ENCODE results near the gene HILPDA. TPM values are rescaled to one million over a fixed set of nuclear protein-coding genes. Genes with fewer than 3 reads are reported as not detected.
"Not testable (repeated sequence)": the region's sequence is repeated elsewhere in the genome, so short reads cannot be mapped to it uniquely, and the experiment has no call there.

Gene HILPDA
- total RNA-seq, 1 donor from 2014 or later = 12.4 TPM

GRCh38 chr7:128488134-128488533, 32.5 kb downstream of the HILPDA start:
- H3K4me3 Mint-ChIP-seq (ENCODE audit: unreplicated experiment); H3K27ac Mint-ChIP-seq (ENCODE audit: unreplicated experiment); FAIRE-seq: not testable (repeated sequence)

GRCh38 chr7:128497405-128497804, 41.7 kb downstream of the HILPDA start:
- H3K9me3 ChIP-seq (ENCODE audit: insufficient read depth, low read depth, low read length) = no peaks in the 10 kb centered on the region
- Mint-ChIP-seq H3K9me3 (ENCODE audit: unreplicated experiment) (no peaks in the 10 kb centered on the region), H3K27me3 (ENCODE audit: low read depth, unreplicated experiment) (no peaks in the 10 kb centered on the region), H3K27ac (ENCODE audit: unreplicated experiment) (no peak overlapping the region), H3K4me3 (ENCODE audit: unreplicated experiment) (no peak overlapping the region), H3K36me3 (ENCODE audit: low read depth, unreplicated experiment) (peaks cover 10% of the 10 kb centered on the region), H3K4me1 (ENCODE audit: low read depth, unreplicated experiment) (no peaks in the 10 kb centered on the region)
- H3K4me2 ChIP-seq (ENCODE audit: low read length) = no peak overlapping the region
- no peaks in the 10 kb centered on the region for H3K79me2 ChIP-seq (ENCODE audit: insufficient read depth, low read length)
- H3K9ac ChIP-seq (ENCODE audit: low read length) = no peak overlapping the region
- DNase-seq (ENCODE audit: low read depth) (no peak), FAIRE-seq (no peak)
- H3K27ac ChIP-seq (ENCODE audit: low read depth, low read length) = no peak overlapping the region
- no peaks in the 10 kb centered on the region for H3K27me3 ChIP-seq (ENCODE audit: insufficient read depth, low read length)
- no peaks in the 10 kb centered on the region for H3K4me1 ChIP-seq (ENCODE audit: insufficient read depth, low read length)
- no peak overlapping the region for H3K4me3 ChIP-seq (ENCODE audit: insufficient read depth, low read depth, low read length)
- TF ChIP-seq, protein P1, sequence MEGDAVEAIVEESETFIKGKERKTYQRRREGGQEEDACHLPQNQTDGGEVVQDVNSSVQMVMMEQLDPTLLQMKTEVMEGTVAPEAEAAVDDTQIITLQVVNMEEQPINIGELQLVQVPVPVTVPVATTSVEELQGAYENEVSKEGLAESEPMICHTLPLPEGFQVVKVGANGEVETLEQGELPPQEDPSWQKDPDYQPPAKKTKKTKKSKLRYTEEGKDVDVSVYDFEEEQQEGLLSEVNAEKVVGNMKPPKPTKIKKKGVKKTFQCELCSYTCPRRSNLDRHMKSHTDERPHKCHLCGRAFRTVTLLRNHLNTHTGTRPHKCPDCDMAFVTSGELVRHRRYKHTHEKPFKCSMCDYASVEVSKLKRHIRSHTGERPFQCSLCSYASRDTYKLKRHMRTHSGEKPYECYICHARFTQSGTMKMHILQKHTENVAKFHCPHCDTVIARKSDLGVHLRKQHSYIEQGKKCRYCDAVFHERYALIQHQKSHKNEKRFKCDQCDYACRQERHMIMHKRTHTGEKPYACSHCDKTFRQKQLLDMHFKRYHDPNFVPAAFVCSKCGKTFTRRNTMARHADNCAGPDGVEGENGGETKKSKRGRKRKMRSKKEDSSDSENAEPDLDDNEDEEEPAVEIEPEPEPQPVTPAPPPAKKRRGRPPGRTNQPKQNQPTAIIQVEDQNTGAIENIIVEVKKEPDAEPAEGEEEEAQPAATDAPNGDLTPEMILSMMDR (IDR thresholded peaks at IDR 0.05; ENCODE audit: insufficient read depth, low read depth, low read length) = no peak
- no peak for TF ChIP-seq EZH2 (IDR thresholded peaks at IDR 0.05; ENCODE audit: insufficient read depth, low read length)
- no peaks in the 10 kb centered on the region for H4K20me1 ChIP-seq (ENCODE audit: insufficient read depth, low read length)
- H2AFZ ChIP-seq (ENCODE audit: low read depth, low read length) = no peak overlapping the region
- H3K36me3 ChIP-seq (ENCODE audit: insufficient read depth, low read length) = peaks cover 9% of the 10 kb centered on the region

More at GRCh38 chr7:128488134-128488533, 32.5 kb downstream of the HILPDA start:
- not testable (repeated sequence) for H4K20me1 ChIP-seq (ENCODE audit: insufficient read depth, low read length); H3K4me1 Mint-ChIP-seq (ENCODE audit: low read depth, unreplicated experiment); H3K36me3 Mint-ChIP-seq (ENCODE audit: low read depth, unreplicated experiment); H3K9me3 ChIP-seq (ENCODE audit: insufficient read depth, low read depth, low read length); H3K36me3 ChIP-seq (ENCODE audit: insufficient read depth, low read length); H3K4me1 ChIP-seq (ENCODE audit: insufficient read depth, low read length); H2AFZ ChIP-seq (ENCODE audit: low read depth, low read length); H3K9ac ChIP-seq (ENCODE audit: low read length); H3K9me3 Mint-ChIP-seq (ENCODE audit: unreplicated experiment); H3K4me3 ChIP-seq (ENCODE audit: insufficient read depth, low read depth, low read length); DNase-seq (ENCODE audit: low read depth); H3K27ac ChIP-seq (ENCODE audit: low read depth, low read length); H3K27me3 ChIP-seq (ENCODE audit: insufficient read depth, low read length); H3K4me2 ChIP-seq (ENCODE audit: low read length); H3K79me2 ChIP-seq (ENCODE audit: insufficient read depth, low read length); H3K27me3 Mint-ChIP-seq (ENCODE audit: low read depth, unreplicated experiment)

DNA sequence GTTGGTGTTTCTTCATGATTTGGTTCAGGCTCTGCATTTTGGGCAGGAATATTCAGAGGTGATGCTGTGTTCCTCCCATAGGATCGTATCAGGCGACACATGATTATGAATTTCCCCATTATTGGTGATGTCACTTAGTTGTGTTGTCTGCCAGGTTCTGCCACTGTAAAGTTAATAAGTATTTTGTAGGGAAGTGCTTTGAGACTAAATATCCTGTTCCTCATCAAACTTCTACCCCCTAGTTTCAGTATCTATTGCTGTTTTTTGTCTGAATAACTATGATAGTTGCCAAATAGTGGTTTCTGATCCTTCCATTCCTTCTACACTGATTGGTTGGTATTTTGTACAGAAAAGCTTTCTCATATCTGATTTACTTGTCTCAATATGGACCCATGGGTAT, 49.7 kb downstream of the HILPDA start:
- H2AFZ ChIP-seq (ENCODE audit: low read depth, low read length); H3K9ac ChIP-seq (ENCODE audit: low read length); H4K20me1 ChIP-seq (ENCODE audit: insufficient read depth, low read length); H3K4me1 ChIP-seq (ENCODE audit: insufficient read depth, low read length); DNase-seq (ENCODE audit: low read depth); H3K79me2 ChIP-seq (ENCODE audit: insufficient read depth, low read length); H3K9me3 Mint-ChIP-seq (ENCODE audit: unreplicated experiment); H3K4me1 Mint-ChIP-seq (ENCODE audit: low read depth, unreplicated experiment); H3K4me2 ChIP-seq (ENCODE audit: low read length); H3K4me3 ChIP-seq (ENCODE audit: insufficient read depth, low read depth, low read length); H3K27ac Mint-ChIP-seq (ENCODE audit: unreplicated experiment); FAIRE-seq; H3K4me3 Mint-ChIP-seq (ENCODE audit: unreplicated experiment); H3K27me3 Mint-ChIP-seq (ENCODE audit: low read depth, unreplicated experiment); H3K9me3 ChIP-seq (ENCODE audit: insufficient read depth, low read depth, low read length); H3K36me3 ChIP-seq (ENCODE audit: insufficient read depth, low read length); H3K27me3 ChIP-seq (ENCODE audit: insufficient read depth, low read length); H3K36me3 Mint-ChIP-seq (ENCODE audit: low read depth, unreplicated experiment); H3K27ac ChIP-seq (ENCODE audit: low read depth, low read length): not testable (repeated sequence)

GRCh38 chr7:128506819-128507218, 51.1 kb downstream of the HILPDA start:
- H3K27ac ChIP-seq (ENCODE audit: low read depth, low read length); H3K27me3 Mint-ChIP-seq (ENCODE audit: low read depth, unreplicated experiment); H3K36me3 Mint-ChIP-seq (ENCODE audit: low read depth, unreplicated experiment); H3K9me3 Mint-ChIP-seq (ENCODE audit: unreplicated experiment); H3K9me3 ChIP-seq (ENCODE audit: insufficient read depth, low read depth, low read length); H3K4me1 ChIP-seq (ENCODE audit: insufficient read depth, low read length); H3K4me3 ChIP-seq (ENCODE audit: insufficient read depth, low read depth, low read length); DNase-seq (ENCODE audit: low read depth); H3K4me1 Mint-ChIP-seq (ENCODE audit: low read depth, unreplicated experiment); H3K4me2 ChIP-seq (ENCODE audit: low read length); H3K36me3 ChIP-seq (ENCODE audit: insufficient read depth, low read length); FAIRE-seq; H3K9ac ChIP-seq (ENCODE audit: low read length); H3K4me3 Mint-ChIP-seq (ENCODE audit: unreplicated experiment); H3K27me3 ChIP-seq (ENCODE audit: insufficient read depth, low read length); H2AFZ ChIP-seq (ENCODE audit: low read depth, low read length); H3K79me2 ChIP-seq (ENCODE audit: insufficient read depth, low read length); H4K20me1 ChIP-seq (ENCODE audit: insufficient read depth, low read length): not testable (repeated sequence)
- peak overlapping the region; percentile 12 for H3K27ac Mint-ChIP-seq (ENCODE audit: unreplicated experiment)

DNA sequence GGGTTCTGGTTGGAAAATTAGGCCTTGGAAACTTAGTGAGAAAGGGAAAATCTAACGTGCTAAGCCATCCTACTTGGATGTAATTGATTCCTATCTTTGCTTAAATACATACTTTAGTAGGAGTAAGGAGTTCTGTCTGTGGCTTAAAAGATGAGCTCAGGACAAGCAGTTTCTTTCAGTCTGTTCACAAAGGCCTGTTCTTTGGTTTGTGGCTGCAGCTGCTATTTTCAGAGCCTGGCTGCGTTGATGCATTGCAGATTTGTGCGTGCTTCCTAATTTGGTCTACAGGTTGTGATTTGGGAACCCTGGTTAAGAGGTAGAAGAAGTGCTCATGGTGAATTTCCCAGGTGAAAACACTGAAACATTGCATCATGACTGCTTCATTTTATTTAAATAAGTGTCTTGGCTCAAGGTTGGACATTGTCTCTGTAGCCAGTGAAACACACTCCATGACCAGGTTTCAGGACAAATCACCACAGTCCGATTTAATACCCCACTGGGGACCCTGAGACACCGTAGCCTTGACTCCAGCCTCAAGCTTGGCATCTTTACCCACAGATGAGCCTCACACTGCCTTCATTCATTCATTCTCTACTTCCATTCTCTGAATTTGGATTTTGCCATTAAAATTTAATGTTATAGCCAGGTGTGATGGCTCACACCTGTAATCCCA, 51.8 kb downstream of the HILPDA start:
- H3K4me3 ChIP-seq (ENCODE audit: insufficient read depth, low read depth, low read length); H3K9me3 ChIP-seq (ENCODE audit: insufficient read depth, low read depth, low read length); H3K9me3 Mint-ChIP-seq (ENCODE audit: unreplicated experiment); H2AFZ ChIP-seq (ENCODE audit: low read depth, low read length); H3K27me3 Mint-ChIP-seq (ENCODE audit: low read depth, unreplicated experiment); H3K27ac ChIP-seq (ENCODE audit: low read depth, low read length); H3K36me3 ChIP-seq (ENCODE audit: insufficient read depth, low read length); DNase-seq (ENCODE audit: low read depth); H3K4me2 ChIP-seq (ENCODE audit: low read length); H3K4me3 Mint-ChIP-seq (ENCODE audit: unreplicated experiment); H4K20me1 ChIP-seq (ENCODE audit: insufficient read depth, low read length); H3K4me1 ChIP-seq (ENCODE audit: insufficient read depth, low read length); H3K4me1 Mint-ChIP-seq (ENCODE audit: low read depth, unreplicated experiment); H3K27ac Mint-ChIP-seq (ENCODE audit: unreplicated experiment); H3K36me3 Mint-ChIP-seq (ENCODE audit: low read depth, unreplicated experiment); H3K79me2 ChIP-seq (ENCODE audit: insufficient read depth, low read length); H3K27me3 ChIP-seq (ENCODE audit: insufficient read depth, low read length); FAIRE-seq; H3K9ac ChIP-seq (ENCODE audit: low read length): not testable (repeated sequence)
